ENCODE measurements around the gene LAPTM4A. TPM values are rescaled to one million over a fixed set of nuclear protein-coding genes. Genes with fewer than 3 reads are reported as not detected.

Gene LAPTM4A
- total RNA-seq, 2 donors from 2014 or later = 181 to 200 TPM

DNA sequence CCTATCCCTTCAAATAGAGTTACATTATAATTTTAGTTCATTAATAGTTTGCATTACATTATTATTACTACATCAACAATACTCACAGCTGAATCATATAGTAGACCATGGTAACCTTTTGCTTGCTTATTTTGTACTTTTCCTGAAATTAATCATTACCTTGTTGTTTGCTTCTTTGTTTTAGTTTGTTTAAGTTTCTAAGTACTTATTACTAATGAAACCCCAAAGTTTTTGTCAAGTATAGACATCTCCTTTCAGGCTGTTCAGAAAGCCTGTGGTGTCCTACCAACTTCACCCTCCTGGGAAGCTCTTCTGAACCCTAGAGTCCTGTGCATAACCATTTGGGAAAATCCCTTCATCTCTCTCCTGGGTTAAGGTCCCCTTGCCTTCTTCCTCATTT, 43.5 kb upstream of the LAPTM4A start:
- no peak for ATAC-seq (ENCODE audit: insufficient number of reproducible peaks, low FRiP score, low read depth)
- no peak overlapping the region for H3K27ac ChIP-seq
- DNase-seq (ENCODE audit: low spot score) = no peak
- H3K4me3 ChIP-seq = no peak overlapping the region
- H3K4me1 ChIP-seq (ENCODE audit: control insufficient read depth in 1 of 2, low read depth in 2 of 2) = peaks cover 0 to 13% of the 10 kb centered on the region in 2 donors
- H3K9me3 ChIP-seq = no peaks in the 10 kb centered on the region
- TF ChIP-seq, protein P1, sequence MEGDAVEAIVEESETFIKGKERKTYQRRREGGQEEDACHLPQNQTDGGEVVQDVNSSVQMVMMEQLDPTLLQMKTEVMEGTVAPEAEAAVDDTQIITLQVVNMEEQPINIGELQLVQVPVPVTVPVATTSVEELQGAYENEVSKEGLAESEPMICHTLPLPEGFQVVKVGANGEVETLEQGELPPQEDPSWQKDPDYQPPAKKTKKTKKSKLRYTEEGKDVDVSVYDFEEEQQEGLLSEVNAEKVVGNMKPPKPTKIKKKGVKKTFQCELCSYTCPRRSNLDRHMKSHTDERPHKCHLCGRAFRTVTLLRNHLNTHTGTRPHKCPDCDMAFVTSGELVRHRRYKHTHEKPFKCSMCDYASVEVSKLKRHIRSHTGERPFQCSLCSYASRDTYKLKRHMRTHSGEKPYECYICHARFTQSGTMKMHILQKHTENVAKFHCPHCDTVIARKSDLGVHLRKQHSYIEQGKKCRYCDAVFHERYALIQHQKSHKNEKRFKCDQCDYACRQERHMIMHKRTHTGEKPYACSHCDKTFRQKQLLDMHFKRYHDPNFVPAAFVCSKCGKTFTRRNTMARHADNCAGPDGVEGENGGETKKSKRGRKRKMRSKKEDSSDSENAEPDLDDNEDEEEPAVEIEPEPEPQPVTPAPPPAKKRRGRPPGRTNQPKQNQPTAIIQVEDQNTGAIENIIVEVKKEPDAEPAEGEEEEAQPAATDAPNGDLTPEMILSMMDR (IDR thresholded peaks at IDR 0.05) = no peak
- H3K27me3 ChIP-seq (replicated peaks; ENCODE audit: insufficient read depth) = no peaks in the 10 kb centered on the region
- H3K36me3 ChIP-seq = no peaks in the 10 kb centered on the region

- no peak for ATAC-seq (ENCODE audit: insufficient number of reproducible peaks, low FRiP score, low read depth)
- peaks cover 0 to 13% of the 10 kb centered on the region in 2 donors for H3K4me1 ChIP-seq (ENCODE audit: control insufficient read depth in 1 of 2, low read depth in 2 of 2)
These were observed 42.8 kb upstream of the LAPTM4A start for GRCh38 chr2:20094142-20094755.

DNA sequence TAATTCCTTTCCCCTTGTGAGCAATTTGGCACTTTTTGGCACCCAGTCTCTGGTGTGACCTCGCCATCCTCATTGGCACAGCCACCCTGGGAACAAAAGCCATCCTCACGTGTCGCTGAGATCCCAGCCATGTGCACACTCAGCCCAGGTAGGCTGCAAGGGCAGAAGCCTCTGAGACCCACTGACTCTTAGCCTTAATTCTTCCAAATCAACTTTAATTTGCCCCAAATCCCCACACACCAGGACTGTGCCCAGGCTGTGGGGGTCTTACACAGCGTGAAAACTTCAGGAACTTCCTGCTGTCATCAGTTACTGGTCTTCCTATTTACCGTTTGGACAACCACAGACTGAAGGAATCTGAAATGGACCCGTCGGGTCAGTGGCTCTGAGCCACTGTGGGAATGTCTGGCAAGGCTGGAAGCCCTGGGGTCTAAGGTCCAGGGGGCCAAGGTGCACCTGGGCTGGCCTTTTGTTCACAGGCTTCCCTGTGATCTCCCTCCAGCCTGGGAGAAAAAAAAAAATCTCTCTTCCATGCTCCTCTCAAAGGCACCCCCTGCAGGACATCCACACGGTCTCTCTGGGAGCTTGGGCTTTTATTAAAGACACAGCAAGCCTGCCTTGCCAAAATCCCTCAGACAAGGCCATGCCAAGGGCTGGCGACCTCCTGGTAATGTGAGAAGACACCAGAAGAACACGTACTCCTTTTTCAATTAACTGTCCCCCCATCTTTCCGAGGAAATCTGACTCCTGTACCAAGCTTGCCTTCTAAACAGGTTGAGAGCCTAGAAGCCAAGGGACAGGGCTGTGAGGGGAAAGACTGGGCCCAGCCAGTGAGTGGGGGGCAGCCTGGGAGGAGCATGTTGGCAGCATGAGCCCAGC, 42.1 kb upstream of the LAPTM4A start:
- no peak overlapping the region for H3K27ac ChIP-seq
- no peak for DNase-seq (ENCODE audit: low spot score)
- TF ChIP-seq, protein P1 (IDR thresholded peaks at IDR 0.05) = no peak
- H3K27me3 ChIP-seq (replicated peaks; ENCODE audit: insufficient read depth) = no peaks in the 10 kb centered on the region
- no peak overlapping the region for H3K4me3 ChIP-seq
- no peak for ATAC-seq (ENCODE audit: insufficient number of reproducible peaks, low FRiP score, low read depth)
- peaks cover 0 to 13% of the 10 kb centered on the region in 2 donors for H3K4me1 ChIP-seq (ENCODE audit: control insufficient read depth in 1 of 2, low read depth in 2 of 2)
- H3K36me3 ChIP-seq = no peaks in the 10 kb centered on the region
- no peaks in the 10 kb centered on the region for H3K9me3 ChIP-seq

More at GRCh38 chr2:20094142-20094755, 42.8 kb upstream of the LAPTM4A start:
- H3K27ac ChIP-seq = no peak overlapping the region
- H3K27me3 ChIP-seq (replicated peaks; ENCODE audit: insufficient read depth) = no peaks in the 10 kb centered on the region
- H3K9me3 ChIP-seq = no peaks in the 10 kb centered on the region
- H3K4me3 ChIP-seq = no peak overlapping the region
- H3K36me3 ChIP-seq = no peaks in the 10 kb centered on the region
- TF ChIP-seq, protein P1 (IDR thresholded peaks at IDR 0.05) = no peak
- no peak for DNase-seq (ENCODE audit: low spot score)

DNA sequence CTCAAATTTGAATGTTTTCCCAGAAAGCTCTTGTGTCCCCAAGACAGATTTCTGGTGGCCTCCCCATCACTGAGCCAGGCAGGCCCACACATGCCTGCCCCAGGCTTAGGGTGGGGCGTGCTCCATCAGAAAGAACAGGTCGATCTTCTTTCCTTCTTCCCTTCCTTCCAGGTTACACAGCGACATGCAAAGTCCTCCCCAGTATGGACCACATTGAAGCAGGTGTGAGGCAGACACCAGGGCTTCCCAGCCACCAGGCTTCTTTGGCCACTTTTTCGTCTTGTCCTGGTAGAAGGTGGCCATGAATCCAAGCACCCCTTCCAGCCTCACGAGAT, 41.4 kb upstream of the LAPTM4A start:
- Histone ChIP-seq H3K4me1 (ENCODE audit: control insufficient read depth in 1 of 2, low read depth in 2 of 2) (peaks cover 0 to 13% of the 10 kb centered on the region in 2 donors), H3K27ac (no peak overlapping the region), H3K4me3 (no peak overlapping the region), H3K9me3 (no peaks in the 10 kb centered on the region), H3K27me3 (replicated peaks; ENCODE audit: insufficient read depth) (no peaks in the 10 kb centered on the region), H3K36me3 (no peaks in the 10 kb centered on the region)
- TF ChIP-seq, protein P1 (IDR thresholded peaks at IDR 0.05) = no peak
- no peak for DNase-seq (ENCODE audit: low spot score)
- ATAC-seq (ENCODE audit: insufficient number of reproducible peaks, low FRiP score, low read depth) = no peak

GRCh38 chr2:20092226-20092900, 40.9 kb upstream of the LAPTM4A start:
- Histone ChIP-seq H3K27me3 (replicated peaks; ENCODE audit: insufficient read depth) (no peaks in the 10 kb centered on the region), H3K27ac (no peak overlapping the region), H3K9me3 (no peaks in the 10 kb centered on the region), H3K4me3 (no peak overlapping the region), H3K4me1 (ENCODE audit: control insufficient read depth in 1 of 2, low read depth in 2 of 2) (peaks cover 0 to 13% of the 10 kb centered on the region in 2 donors), H3K36me3 (no peaks in the 10 kb centered on the region)
- ATAC-seq (ENCODE audit: insufficient number of reproducible peaks, low FRiP score, low read depth) (no peak), DNase-seq (ENCODE audit: low spot score) (no peak)
- TF ChIP-seq, protein P1 (IDR thresholded peaks at IDR 0.05) = no peak

Measured in thoracic aorta (tissue), 2 donors.